Breast epithelium (tissue), 3 donors: ENCODE data around the gene ACP4.

Source experiments
- POLR2A ChIP-seq: fragments of 450-650 bp; IDR thresholded peaks from one replicate; pipeline ENCODE4 v1.6.1; 2016; ENCODE audit warnings: antibody characterized with exemption, mild to moderate bottlenecking, moderate library complexity
- TF ChIP-seq, protein P1 (sequence below), 3 donors: fragments of 450-650 bp; IDR thresholded peaks; one replicate each; pipeline ENCODE4 v1.5.1; 2016 to 2017; ENCODE audit warnings: antibody characterized with exemption in 3 of 3, mild to moderate bottlenecking in 3 of 3, moderate library complexity in 3 of 3

DNA sequence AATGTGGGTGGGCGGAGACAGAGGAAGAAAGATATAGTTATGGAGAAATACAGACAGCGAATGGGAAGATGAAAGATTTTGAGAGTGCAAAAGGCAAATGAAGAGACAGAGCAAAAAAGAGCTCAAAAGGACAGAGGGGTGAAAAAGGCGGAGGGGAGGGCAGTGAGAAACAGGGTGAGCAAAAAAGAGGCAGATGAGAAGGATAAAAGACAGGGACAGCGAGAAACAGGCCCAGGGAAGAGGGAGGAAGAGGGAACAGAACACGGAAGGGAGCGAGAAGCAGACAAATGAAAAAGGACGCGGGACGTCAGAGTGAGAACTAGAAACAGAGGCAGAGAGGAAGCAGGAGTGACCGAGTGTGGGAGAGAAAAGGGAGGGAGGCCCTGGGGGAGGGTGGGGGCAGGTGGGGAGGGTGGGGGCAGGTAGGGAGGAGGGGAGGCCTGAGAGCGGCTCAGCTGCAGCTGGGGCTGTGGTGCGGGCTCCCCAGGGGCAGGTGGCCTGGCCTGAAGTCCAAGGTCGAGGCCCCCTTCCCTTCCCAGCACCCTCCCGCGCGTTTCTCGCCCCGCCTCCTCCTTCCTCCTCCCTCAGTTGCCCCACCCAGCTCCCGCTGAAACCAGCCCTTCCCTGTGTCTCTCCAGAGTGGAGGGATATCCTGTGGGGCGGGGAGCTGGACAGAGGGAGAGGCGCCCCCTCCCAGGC, 30.5 kb downstream of the ACP4 start:
- TF ChIP-seq POLR2A: no peak
- TF ChIP-seq, protein P1, sequence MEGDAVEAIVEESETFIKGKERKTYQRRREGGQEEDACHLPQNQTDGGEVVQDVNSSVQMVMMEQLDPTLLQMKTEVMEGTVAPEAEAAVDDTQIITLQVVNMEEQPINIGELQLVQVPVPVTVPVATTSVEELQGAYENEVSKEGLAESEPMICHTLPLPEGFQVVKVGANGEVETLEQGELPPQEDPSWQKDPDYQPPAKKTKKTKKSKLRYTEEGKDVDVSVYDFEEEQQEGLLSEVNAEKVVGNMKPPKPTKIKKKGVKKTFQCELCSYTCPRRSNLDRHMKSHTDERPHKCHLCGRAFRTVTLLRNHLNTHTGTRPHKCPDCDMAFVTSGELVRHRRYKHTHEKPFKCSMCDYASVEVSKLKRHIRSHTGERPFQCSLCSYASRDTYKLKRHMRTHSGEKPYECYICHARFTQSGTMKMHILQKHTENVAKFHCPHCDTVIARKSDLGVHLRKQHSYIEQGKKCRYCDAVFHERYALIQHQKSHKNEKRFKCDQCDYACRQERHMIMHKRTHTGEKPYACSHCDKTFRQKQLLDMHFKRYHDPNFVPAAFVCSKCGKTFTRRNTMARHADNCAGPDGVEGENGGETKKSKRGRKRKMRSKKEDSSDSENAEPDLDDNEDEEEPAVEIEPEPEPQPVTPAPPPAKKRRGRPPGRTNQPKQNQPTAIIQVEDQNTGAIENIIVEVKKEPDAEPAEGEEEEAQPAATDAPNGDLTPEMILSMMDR (IDR thresholded peaks at IDR 0.05): no peak
